ENCODE data around the gene TCN1. TPM values are rescaled to one million over a fixed set of nuclear protein-coding genes. Genes with fewer than 3 reads are reported as not detected.

Gene TCN1
- total and polyA plus RNA-seq, 2 of the 8 experiments (the other 6 are each of a cell fraction or from before 2014, with no cell fraction given): not detected

GRCh38 chr11:59810911-59811259 lies 55.4 kb downstream of the TCN1 start (continued):
- no peak for TF ChIP-seq TEAD4 (IDR thresholded peaks at IDR 0.05; ENCODE audit: low read depth, low read length)
- TF ChIP-seq JUN (IDR thresholded peaks at IDR 0.05; ENCODE audit: low read depth, low read length): no peak
- TF ChIP-seq GTF2F1 (IDR thresholded peaks at IDR 0.05; ENCODE audit: borderline replicate concordance, low read depth, low read length): no peak
- no peak for TF ChIP-seq MAX (IDR thresholded peaks at IDR 0.05)
- TF ChIP-seq KDM1A (IDR thresholded peaks at IDR 0.05; ENCODE audit: borderline replicate concordance, low read length): no peak
- no peak for TF ChIP-seq MAFK (IDR thresholded peaks at IDR 0.05; ENCODE audit: low read depth, low read length)
- TF ChIP-seq CHD1 (IDR thresholded peaks at IDR 0.05; ENCODE audit: low read depth, low read length): no peak
- TF ChIP-seq, protein P1, sequence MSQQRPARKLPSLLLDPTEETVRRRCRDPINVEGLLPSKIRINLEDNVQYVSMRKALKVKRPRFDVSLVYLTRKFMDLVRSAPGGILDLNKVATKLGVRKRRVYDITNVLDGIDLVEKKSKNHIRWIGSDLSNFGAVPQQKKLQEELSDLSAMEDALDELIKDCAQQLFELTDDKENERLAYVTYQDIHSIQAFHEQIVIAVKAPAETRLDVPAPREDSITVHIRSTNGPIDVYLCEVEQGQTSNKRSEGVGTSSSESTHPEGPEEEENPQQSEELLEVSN (IDR thresholded peaks at IDR 0.05): no peak

Data from H1 (cell line).